ENCODE results near the gene SCYGR7. TPM values are rescaled to one million over a fixed set of nuclear protein-coding genes. Genes with fewer than 3 reads are reported as not detected.

SCYGR7 gene
- total and polyA plus RNA-seq, 12 donors: not detected

GRCh38 chr2:227707390-227707789, 20.7 kb upstream of the SCYGR7 start:
- H3K4me1 ChIP-seq (replicated peaks in 1 of 2): no peaks in the 10 kb centered on the region
- no peak for DNase-seq
- intact Hi-C loops (cut with DNase I): no loop called here
- H3K4me3 ChIP-seq: no peak overlapping the region
- no peaks in the 10 kb centered on the region for H3K9me3 ChIP-seq (replicated peaks in 1 of 3)
- H3K27ac ChIP-seq: no peak overlapping the region
- TF ChIP-seq POLR2A (IDR thresholded peaks at IDR 0.05): no peak
- TF ChIP-seq, protein P1, sequence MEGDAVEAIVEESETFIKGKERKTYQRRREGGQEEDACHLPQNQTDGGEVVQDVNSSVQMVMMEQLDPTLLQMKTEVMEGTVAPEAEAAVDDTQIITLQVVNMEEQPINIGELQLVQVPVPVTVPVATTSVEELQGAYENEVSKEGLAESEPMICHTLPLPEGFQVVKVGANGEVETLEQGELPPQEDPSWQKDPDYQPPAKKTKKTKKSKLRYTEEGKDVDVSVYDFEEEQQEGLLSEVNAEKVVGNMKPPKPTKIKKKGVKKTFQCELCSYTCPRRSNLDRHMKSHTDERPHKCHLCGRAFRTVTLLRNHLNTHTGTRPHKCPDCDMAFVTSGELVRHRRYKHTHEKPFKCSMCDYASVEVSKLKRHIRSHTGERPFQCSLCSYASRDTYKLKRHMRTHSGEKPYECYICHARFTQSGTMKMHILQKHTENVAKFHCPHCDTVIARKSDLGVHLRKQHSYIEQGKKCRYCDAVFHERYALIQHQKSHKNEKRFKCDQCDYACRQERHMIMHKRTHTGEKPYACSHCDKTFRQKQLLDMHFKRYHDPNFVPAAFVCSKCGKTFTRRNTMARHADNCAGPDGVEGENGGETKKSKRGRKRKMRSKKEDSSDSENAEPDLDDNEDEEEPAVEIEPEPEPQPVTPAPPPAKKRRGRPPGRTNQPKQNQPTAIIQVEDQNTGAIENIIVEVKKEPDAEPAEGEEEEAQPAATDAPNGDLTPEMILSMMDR (IDR thresholded peaks at IDR 0.05): no peak
- no peaks in the 10 kb centered on the region for H3K36me3 ChIP-seq (replicated peaks in 1 of 2)
- no peaks in the 10 kb centered on the region for H3K27me3 ChIP-seq
- WGBS, 4 donors: 81 to 85% (median 83%) methylated on average over 6 of the region's 6 CpGs

GRCh38 chr2:227710986-227711385, 17.1 kb upstream of the SCYGR7 start:
- Histone ChIP-seq H3K27me3 (no peaks in the 10 kb centered on the region), H3K9me3 (replicated peaks in 1 of 3) (no peaks in the 10 kb centered on the region), H3K27ac (no peak overlapping the region), H3K36me3 (replicated peaks in 1 of 2) (no peaks in the 10 kb centered on the region), H3K4me1 (replicated peaks in 1 of 2) (no peaks in the 10 kb centered on the region), H3K4me3 (no peak overlapping the region)
- no peak for DNase-seq
- intact Hi-C loops (cut with DNase I): no loop called here
- TF ChIP-seq POLR2A (IDR thresholded peaks at IDR 0.05): no peak
- TF ChIP-seq, protein P1 (IDR thresholded peaks at IDR 0.05): no peak
- WGBS, 4 donors: 84 to 90% (median 89%) methylated on average over 7 of the region's 7 CpGs

DNA sequence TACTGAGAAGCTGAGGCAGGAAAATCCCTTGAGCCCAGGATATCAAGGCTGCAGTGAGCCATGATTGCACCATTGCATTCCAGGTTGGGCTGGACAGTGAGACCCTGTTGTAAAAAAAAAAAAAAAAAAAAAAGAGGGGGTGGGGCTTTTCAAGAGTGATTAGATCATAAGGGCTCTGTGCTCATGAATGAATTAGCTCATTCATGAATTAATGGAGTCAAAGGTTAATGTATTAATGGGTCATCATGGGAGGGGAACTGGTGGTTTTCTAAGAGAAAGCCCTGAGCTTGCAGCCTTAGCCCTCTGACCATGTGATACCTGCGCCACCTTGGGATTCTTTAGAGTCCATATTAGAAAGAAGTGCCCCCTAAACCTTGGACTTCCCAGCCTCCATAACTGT, 14.8 kb upstream of the SCYGR7 start:
- 33 to 100% (median 94%) methylated on average over 1 of the region's 1 CpG for WGBS, 4 donors
- Histone ChIP-seq H3K9me3 (replicated peaks in 1 of 3) (no peaks in the 10 kb centered on the region), H3K27me3 (no peaks in the 10 kb centered on the region), H3K36me3 (replicated peaks in 1 of 2) (no peaks in the 10 kb centered on the region), H3K4me3 (no peak overlapping the region), H3K4me1 (replicated peaks in 1 of 2) (peaks cover 0 to 3% of the 10 kb centered on the region in 2 donors), H3K27ac (no peak overlapping the region)
- intact Hi-C loops (cut with DNase I): no loop called here
- no peak for TF ChIP-seq POLR2A (IDR thresholded peaks at IDR 0.05)
- TF ChIP-seq, protein P1 (IDR thresholded peaks at IDR 0.05): no peak
- no peak for DNase-seq

DNA sequence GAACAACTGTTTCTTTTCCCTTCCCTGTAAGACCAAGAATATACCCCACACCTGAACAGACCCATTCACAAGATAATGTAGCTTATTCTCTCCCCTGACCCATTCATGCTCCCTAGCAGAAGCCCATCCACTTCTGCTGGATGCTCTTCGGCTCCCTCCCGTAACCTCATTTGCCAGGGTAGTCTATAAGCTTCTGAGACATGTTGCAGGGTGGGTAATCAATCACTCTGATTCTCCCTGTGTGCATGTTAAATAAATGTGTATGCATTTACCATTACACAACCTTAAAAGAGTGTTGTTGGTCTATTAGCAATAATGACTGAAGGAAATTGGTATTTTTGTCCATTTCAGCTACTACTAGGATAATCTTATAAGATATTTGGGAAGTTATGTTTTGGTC, 11.6 kb upstream of the SCYGR7 start:
- WGBS, 4 donors: 88 to 100% (median 96%) methylated on average over 2 of the region's 2 CpGs
- no peak overlapping the region for H3K4me3 ChIP-seq
- no peaks in the 10 kb centered on the region for H3K36me3 ChIP-seq (replicated peaks in 1 of 2)
- H3K27me3 ChIP-seq: no peaks in the 10 kb centered on the region
- no peak for DNase-seq
- H3K27ac ChIP-seq: no peak overlapping the region
- intact Hi-C loops (cut with DNase I): no loop called here
- TF ChIP-seq, protein P1 (IDR thresholded peaks at IDR 0.05): no peak
- no peak for TF ChIP-seq POLR2A (IDR thresholded peaks at IDR 0.05)
- peaks cover 0 to 7% of the 10 kb centered on the region in 2 donors for H3K4me1 ChIP-seq (replicated peaks in 1 of 2)
- no peaks in the 10 kb centered on the region for H3K9me3 ChIP-seq (replicated peaks in 1 of 3)
